ENCODE measurements around the gene CLOCK. TPM values are rescaled to one million over a fixed set of nuclear protein-coding genes. Genes with fewer than 3 reads are reported as not detected.

Gene CLOCK
- total and polyA plus RNA-seq, 9 of the 15 experiments (the other 6 are each of a cell fraction or from before 2014, with no cell fraction given) = 3.7 to 14.4 (median 9.4) TPM

DNA sequence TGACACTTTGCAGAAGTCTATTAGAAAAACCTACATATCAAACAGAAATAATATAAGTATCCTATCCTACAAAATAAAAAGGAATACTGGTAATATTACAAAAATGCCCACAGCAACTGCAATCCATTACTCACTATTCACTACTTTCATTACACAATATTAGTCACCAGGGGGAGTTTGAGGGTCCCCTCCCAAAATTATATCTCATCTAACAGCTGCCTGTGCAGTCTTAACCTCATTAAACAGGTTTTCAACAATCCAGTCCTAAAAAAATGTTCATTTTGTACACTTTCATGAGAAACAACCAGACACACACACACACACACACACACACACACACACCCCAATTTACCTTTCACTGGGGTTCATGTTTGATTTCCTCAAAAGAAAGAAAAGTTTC, 2.9 kb downstream of the CLOCK start (continued):
- TF ChIP-seq LCOR (CRISPR knock-in tag; IDR thresholded peaks at IDR 0.05) (no peak), CAMTA2 (CRISPR knock-in tag; conservative IDR thresholded peaks at IDR 0.05) (no peak), ZBTB7A (IDR thresholded peaks at IDR 0.05; ENCODE audit: borderline replicate concordance, control insufficient read depth, low read depth, low read length) (peak; percentile 65; the same call in 1 of the 2 replicates), RCOR1 (IDR thresholded peaks at IDR 0.05; ENCODE audit: borderline replicate concordance in 1 of 2, low read depth in 2 of 2, low read length in 2 of 2) (0 out of 4 replicates have a peak, but pooled peaks of 1 of the 2 experiments have one; percentile 11), CHD1 (IDR thresholded peaks at IDR 0.05; ENCODE audit: low read length) (no peak), MCM3 (IDR thresholded peaks at IDR 0.05) (no peak), ARNT (IDR thresholded peaks at IDR 0.05) (no peak), BCOR (IDR thresholded peaks at IDR 0.05) (no peak; the same call in 1 of the 2 replicates), BRCA1 (IDR thresholded peaks at IDR 0.05) (no peak), BRCA1 (CRISPR knock-in tag; IDR thresholded peaks at IDR 0.05) (no peak), SIN3A (IDR thresholded peaks at IDR 0.05; ENCODE audit: borderline replicate concordance in 2 of 2, control insufficient read depth in 1 of 2, low read depth in 2 of 2, low read length in 2 of 2) (no peak), SMAD4 (CRISPR knock-in tag; conservative IDR thresholded peaks at IDR 0.05) (no peak), CC2D1A (IDR thresholded peaks at IDR 0.05) (no peak), RBM22 (IDR thresholded peaks at IDR 0.05; ENCODE audit: low read depth, low read length, poor library complexity, severe bottlenecking) (no peak), ZC3H11A (IDR thresholded peaks at IDR 0.05; ENCODE audit: low read depth, low read length) (no peak)
- TF ChIP-seq, protein P1, sequence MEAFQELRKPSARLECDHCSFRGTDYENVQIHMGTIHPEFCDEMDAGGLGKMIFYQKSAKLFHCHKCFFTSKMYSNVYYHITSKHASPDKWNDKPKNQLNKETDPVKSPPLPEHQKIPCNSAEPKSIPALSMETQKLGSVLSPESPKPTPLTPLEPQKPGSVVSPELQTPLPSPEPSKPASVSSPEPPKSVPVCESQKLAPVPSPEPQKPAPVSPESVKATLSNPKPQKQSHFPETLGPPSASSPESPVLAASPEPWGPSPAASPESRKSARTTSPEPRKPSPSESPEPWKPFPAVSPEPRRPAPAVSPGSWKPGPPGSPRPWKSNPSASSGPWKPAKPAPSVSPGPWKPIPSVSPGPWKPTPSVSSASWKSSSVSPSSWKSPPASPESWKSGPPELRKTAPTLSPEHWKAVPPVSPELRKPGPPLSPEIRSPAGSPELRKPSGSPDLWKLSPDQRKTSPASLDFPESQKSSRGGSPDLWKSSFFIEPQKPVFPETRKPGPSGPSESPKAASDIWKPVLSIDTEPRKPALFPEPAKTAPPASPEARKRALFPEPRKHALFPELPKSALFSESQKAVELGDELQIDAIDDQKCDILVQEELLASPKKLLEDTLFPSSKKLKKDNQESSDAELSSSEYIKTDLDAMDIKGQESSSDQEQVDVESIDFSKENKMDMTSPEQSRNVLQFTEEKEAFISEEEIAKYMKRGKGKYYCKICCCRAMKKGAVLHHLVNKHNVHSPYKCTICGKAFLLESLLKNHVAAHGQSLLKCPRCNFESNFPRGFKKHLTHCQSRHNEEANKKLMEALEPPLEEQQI (IDR thresholded peaks at IDR 0.05) = peak; percentile 51; the same call in 1 of the 2 replicates
- TF ChIP-seq, protein P2, sequence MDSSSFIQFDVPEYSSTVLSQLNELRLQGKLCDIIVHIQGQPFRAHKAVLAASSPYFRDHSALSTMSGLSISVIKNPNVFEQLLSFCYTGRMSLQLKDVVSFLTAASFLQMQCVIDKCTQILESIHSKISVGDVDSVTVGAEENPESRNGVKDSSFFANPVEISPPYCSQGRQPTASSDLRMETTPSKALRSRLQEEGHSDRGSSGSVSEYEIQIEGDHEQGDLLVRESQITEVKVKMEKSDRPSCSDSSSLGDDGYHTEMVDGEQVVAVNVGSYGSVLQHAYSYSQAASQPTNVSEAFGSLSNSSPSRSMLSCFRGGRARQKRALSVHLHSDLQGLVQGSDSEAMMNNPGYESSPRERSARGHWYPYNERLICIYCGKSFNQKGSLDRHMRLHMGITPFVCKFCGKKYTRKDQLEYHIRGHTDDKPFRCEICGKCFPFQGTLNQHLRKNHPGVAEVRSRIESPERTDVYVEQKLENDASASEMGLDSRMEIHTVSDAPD (CRISPR knock-in tag; IDR thresholded peaks at IDR 0.05) = no peak
- TF ChIP-seq, protein P3, sequence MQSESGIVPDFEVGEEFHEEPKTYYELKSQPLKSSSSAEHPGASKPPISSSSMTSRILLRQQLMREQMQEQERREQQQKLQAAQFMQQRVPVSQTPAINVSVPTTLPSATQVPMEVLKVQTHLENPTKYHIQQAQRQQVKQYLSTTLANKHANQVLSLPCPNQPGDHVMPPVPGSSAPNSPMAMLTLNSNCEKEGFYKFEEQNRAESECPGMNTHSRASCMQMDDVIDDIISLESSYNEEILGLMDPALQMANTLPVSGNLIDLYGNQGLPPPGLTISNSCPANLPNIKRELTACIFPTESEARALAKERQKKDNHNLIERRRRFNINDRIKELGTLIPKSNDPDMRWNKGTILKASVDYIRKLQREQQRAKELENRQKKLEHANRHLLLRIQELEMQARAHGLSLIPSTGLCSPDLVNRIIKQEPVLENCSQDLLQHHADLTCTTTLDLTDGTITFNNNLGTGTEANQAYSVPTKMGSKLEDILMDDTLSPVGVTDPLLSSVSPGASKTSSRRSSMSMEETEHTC (IDR thresholded peaks at IDR 0.05) = no peak
- TF ChIP-seq, protein P4, sequence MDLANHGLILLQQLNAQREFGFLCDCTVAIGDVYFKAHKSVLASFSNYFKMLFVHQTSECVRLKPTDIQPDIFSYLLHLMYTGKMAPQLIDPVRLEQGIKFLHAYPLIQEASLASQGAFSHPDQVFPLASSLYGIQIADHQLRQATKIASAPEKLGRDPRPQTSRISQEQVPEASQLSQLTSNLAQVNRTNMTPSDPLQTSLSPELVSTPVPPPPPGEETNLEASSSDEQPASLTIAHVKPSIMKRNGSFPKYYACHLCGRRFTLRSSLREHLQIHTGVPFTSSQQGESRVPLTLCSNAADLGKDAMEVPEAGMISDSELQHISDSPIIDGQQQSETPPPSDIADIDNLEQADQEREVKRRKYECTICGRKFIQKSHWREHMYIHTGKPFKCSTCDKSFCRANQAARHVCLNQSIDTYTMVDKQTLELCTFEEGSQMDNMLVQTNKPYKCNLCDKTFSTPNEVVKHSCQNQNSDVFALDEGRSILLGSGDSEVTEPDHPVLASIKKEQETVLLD (IDR thresholded peaks at IDR 0.05) = peak; percentile 12; the same call in 1 of the 2 replicates

Data from K562 (cell line).